Endodermal cell (in vitro differentiated cells): ENCODE results near the gene AGBL1. TPM values are rescaled to one million over a fixed set of nuclear protein-coding genes. Genes with fewer than 3 reads are reported as not detected.
A peak's percentile ranks its signal among the peaks of the same experiment; 100 is the strongest.

Experiments used
- DNase-seq: peaks from one replicate; pipeline ENCODE4 v3.0.0-alpha.2; 2017
- H3K27ac ChIP-seq: 2 replicates; pipeline ENCODE4 v1.5.1; 2013; ENCODE audit warnings: mild to moderate bottlenecking, low read depth, low read length, moderate library complexity
- H3K27me3 ChIP-seq: 2 replicates; pipeline ENCODE4 v1.6.1; 2013; ENCODE audit warnings: mild to moderate bottlenecking, low read length, moderate library complexity; ENCODE audit not compliant: insufficient read depth, control insufficient read depth, poor library complexity, severe bottlenecking
- H3K36me3 ChIP-seq: 2 replicates; pipeline ENCODE4 v1.7.0; 2013; ENCODE audit warnings: mild to moderate bottlenecking, low read length, moderate library complexity; ENCODE audit not compliant: control insufficient read depth, insufficient read depth
- H3K4me1 ChIP-seq: one replicate; pipeline ENCODE4 v1.7.0; 2013; ENCODE audit warnings: low read length; ENCODE audit not compliant: control insufficient read depth, insufficient read depth
- H3K4me3 ChIP-seq: 2 replicates; pipeline ENCODE4 v1.5.1; 2013; ENCODE audit warnings: mild to moderate bottlenecking, low read length, moderate library complexity
- H3K9ac ChIP-seq: 2 replicates; pipeline ENCODE4 v1.6.1; 2013; ENCODE audit warnings: mild to moderate bottlenecking, low read length, moderate library complexity; ENCODE audit not compliant: poor library complexity, severe bottlenecking; ENCODE audit errors: extremely low read depth
- H3K9me3 ChIP-seq: 2 replicates; pipeline ENCODE4 v1.6.1; 2013; ENCODE audit warnings: mild to moderate bottlenecking, low read length, moderate library complexity; ENCODE audit not compliant: control insufficient read depth
- H3K27ac Mint-ChIP-seq: 2 replicates; pipeline ENCODE4 v1.8.0; 2020; ENCODE audit warnings: mixed read lengths
- H3K27me3 Mint-ChIP-seq: 2 replicates; pipeline ENCODE4 v1.8.0; 2021; ENCODE audit warnings: mild to moderate bottlenecking, mixed read lengths; ENCODE audit not compliant: insufficient read depth
- H3K36me3 Mint-ChIP-seq: 2 replicates; pipeline ENCODE4 v1.8.0; 2020; ENCODE audit warnings: low read depth, mixed read lengths
- H3K4me1 Mint-ChIP-seq: 2 replicates; pipeline ENCODE4 v1.8.0; 2020; ENCODE audit warnings: mixed read lengths
- H3K4me3 Mint-ChIP-seq: 2 replicates; pipeline ENCODE4 v1.8.0; 2020; ENCODE audit warnings: mild to moderate bottlenecking, moderate library complexity, mixed read lengths
- H3K9me3 Mint-ChIP-seq: 2 replicates; pipeline ENCODE4 v1.8.0; 2020; ENCODE audit warnings: mild to moderate bottlenecking, mixed read lengths
- CTCF ChIP-seq: fragments of 200-600 bp; sonication (generic); conservative IDR thresholded peaks from 2 replicates; pipeline ENCODE4 v1.5.0; 2021; ENCODE audit warnings: antibody characterized with exemption, mild to moderate bottlenecking
- WGBS, 2 experiments: methylation state at CpG; one replicate each; pipeline versions ENCODE4 v1.1.5 to v1.1.7; 2013; ENCODE audit warnings: missing lambda C conversion rate in 2 of 2, mixed read lengths in 1 of 2; ENCODE audit not compliant: insufficient coverage in 1 of 2, insufficient read length in 1 of 2; 5-methylcytosine and 5-hydroxymethylcytosine counted together
- total RNA-seq, 2 donors: library from RNA; stranded (reverse); fragmentation: NEBNext Ultra II Directional in 1 of 2; extraction: Animal tissue kit (Norgen Biotek cat#: 25700) in 1 of 2; gene quantifications; 2 replicates in 1 of 2; 3 replicates in 1 of 2; pipeline ENCODE4 v1.2.1, GENCODE V29; 2021

The AGBL1 gene
- total RNA-seq, 2 donors from 2014 or later, result 0.07 to 0.11 TPM

DNA sequence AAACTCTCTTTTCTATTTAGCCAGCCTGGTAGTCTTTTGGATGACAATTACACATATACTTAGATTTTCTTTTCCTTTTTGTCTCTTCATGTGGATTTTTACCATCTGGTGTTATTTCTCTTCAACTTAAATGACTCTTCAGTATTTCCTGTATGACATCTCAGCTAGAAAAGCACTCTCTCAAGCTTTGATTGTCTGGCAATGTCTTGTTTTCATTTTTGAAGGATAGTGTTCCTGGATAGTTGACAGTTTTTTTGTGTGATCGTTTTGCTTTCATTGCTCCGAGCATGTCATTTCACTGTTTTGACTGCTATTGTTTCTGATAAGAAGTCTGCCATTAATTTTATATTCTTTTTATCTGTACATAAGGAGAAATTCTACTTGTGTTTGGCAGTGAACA is 766.4 kb downstream of the AGBL1 start:
- no peak overlapping the region for H3K4me3 ChIP-seq
- WGBS, 2 experiments, result 81% methylated on average over 2 of the region's 2 CpGs; no CpG with 5 or more reads in 1 of the 2 experiments
- H3K9me3 ChIP-seq, result no peaks in the 10 kb centered on the region
- no peaks in the 10 kb centered on the region for H3K27me3 ChIP-seq
- Mint-ChIP-seq H3K27me3 (no peaks in the 10 kb centered on the region), H3K4me1 (peaks cover 6% of the 10 kb centered on the region), H3K9me3 (no peaks in the 10 kb centered on the region), H3K36me3 (no peaks in the 10 kb centered on the region), H3K27ac (no peak overlapping the region), H3K4me3 (no peak overlapping the region)
- no peak overlapping the region for H3K9ac ChIP-seq
- no peak for TF ChIP-seq CTCF
- peak overlapping the region; percentile 46 for H3K27ac ChIP-seq
- no peaks in the 10 kb centered on the region for H3K36me3 ChIP-seq
- no peaks in the 10 kb centered on the region for H3K4me1 ChIP-seq
- no peak for DNase-seq

DNA sequence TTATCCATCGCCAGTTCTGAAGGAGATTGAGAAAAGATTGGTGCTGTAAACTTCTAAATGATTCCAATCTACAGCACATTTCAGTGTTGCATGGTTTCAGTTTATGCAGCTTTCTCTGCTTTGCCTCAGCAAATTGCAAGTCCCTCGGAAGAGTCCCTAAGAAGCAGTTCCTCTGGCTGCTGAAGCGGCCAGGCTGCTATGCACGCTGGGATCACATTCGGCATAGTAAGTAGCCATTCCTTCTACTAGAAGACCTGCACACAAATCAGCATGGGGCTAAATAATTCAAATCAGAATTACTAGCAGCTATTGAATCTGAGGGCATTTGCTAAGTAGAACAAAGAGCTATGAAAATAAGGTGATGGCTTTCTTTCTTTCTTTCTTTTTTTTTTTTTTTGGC is 769.5 kb downstream of the AGBL1 start:
- H3K27ac Mint-ChIP-seq, result no peak overlapping the region

DNA sequence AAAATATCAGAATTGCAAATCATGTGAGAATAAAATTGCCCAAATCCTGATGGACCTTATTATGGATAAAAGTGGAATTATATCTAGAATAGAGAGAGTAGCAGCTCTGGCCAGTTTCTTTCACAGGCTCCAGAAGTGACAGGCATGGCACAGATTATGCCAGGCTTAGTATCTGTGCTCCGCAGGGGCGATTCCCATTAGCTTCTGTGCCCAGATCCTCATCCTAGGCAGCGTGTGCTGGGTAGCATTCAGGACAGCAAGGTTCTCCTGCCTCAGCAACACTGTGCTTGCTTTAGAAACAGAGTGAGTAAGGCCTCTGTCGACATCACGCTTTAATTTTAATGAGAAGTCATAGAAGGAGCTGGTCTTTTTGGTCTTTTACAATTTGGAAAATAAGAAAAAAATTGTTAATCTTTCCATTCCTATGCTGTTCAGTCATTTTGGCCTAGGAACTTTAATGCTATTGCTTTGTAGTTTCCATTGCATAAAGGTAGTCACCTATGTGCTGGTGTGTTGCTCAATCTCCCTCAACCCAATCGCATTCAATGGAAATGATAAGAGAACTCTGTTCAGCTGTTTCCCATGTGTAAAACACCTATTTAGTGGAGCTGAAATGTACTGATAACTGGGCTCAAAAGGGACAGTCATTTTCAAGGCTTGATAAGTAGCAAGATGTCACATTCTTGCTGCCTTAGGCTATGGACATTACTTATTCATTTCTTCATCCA is 770.1 kb downstream of the AGBL1 start:
- no peak overlapping the region for H3K4me3 Mint-ChIP-seq
- H3K27me3 Mint-ChIP-seq, result no peaks in the 10 kb centered on the region
- Histone ChIP-seq H3K9me3 (no peaks in the 10 kb centered on the region), H3K27me3 (no peaks in the 10 kb centered on the region), H3K9ac (no peak overlapping the region), H3K4me1 (no peaks in the 10 kb centered on the region), H3K4me3 (no peak overlapping the region), H3K27ac (peak overlapping the region; percentile 20), H3K36me3 (no peaks in the 10 kb centered on the region)
- peaks cover 6% of the 10 kb centered on the region for H3K4me1 Mint-ChIP-seq
- no peaks in the 10 kb centered on the region for H3K36me3 Mint-ChIP-seq
- TF ChIP-seq CTCF, result no peak
- no peak overlapping the region for H3K27ac Mint-ChIP-seq
- 93 to 95% methylated on average over 6 of the region's 6 CpGs for WGBS, 2 experiments
- H3K9me3 Mint-ChIP-seq, result no peaks in the 10 kb centered on the region
- no peak for DNase-seq

More for the DNA sequence above, 769.5 kb downstream of the AGBL1 start:
- H3K36me3 ChIP-seq, result no peaks in the 10 kb centered on the region
- H3K9me3 Mint-ChIP-seq, result no peaks in the 10 kb centered on the region
- H3K27me3 Mint-ChIP-seq, result no peaks in the 10 kb centered on the region
- H3K27ac ChIP-seq, result peak overlapping the region; percentile 7
- H3K4me3 Mint-ChIP-seq, result no peak overlapping the region
- H3K36me3 Mint-ChIP-seq, result no peaks in the 10 kb centered on the region
- H3K9me3 ChIP-seq, result no peaks in the 10 kb centered on the region
- no peak for TF ChIP-seq CTCF
- H3K4me1 Mint-ChIP-seq, result peaks cover 6% of the 10 kb centered on the region
- no peak overlapping the region for H3K4me3 ChIP-seq
- DNase-seq, result no peak
- H3K27me3 ChIP-seq, result no peaks in the 10 kb centered on the region
- no peaks in the 10 kb centered on the region for H3K4me1 ChIP-seq
- WGBS, 2 experiments, result 90 to 96% methylated on average over 5 of the region's 5 CpGs
- H3K9ac ChIP-seq, result no peak overlapping the region
